ENCODE results near the gene RGS3.
A peak's percentile ranks its signal among the peaks of the same experiment; 100 is the strongest.

The RGS3 gene

DNA sequence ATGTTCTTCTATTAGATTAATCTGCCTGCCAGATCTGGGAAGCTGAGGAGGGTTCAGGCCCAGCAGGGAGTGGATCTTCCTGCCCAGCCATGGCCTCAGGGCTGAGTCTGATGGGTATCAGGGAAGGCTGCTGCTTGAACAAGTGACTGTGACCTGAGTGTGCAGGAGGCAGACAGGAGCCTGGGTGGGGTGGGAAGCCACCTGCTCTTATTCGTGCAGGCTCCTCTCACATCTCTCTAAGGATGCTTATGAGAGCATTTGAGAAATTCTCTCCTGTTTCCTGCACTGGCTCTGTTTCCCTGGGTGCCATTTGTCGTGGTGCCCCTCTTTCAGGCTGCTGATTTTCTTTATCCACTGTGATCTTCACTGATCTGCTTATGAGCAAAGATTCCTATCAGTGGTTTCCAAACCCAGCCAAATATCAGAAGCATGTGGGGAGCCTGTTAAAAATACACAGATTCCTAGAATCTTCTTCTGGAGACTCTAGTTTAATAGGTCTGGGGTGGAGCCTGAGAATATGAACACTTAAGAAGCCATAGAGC, 2.1 kb downstream of the RGS3 start:
- TF ChIP-seq, protein P1, sequence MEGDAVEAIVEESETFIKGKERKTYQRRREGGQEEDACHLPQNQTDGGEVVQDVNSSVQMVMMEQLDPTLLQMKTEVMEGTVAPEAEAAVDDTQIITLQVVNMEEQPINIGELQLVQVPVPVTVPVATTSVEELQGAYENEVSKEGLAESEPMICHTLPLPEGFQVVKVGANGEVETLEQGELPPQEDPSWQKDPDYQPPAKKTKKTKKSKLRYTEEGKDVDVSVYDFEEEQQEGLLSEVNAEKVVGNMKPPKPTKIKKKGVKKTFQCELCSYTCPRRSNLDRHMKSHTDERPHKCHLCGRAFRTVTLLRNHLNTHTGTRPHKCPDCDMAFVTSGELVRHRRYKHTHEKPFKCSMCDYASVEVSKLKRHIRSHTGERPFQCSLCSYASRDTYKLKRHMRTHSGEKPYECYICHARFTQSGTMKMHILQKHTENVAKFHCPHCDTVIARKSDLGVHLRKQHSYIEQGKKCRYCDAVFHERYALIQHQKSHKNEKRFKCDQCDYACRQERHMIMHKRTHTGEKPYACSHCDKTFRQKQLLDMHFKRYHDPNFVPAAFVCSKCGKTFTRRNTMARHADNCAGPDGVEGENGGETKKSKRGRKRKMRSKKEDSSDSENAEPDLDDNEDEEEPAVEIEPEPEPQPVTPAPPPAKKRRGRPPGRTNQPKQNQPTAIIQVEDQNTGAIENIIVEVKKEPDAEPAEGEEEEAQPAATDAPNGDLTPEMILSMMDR (conservative IDR thresholded peaks at IDR 0.05; ENCODE audit: low read length), result no peak
- no peak overlapping the region for H3K4me3 ChIP-seq (ENCODE audit: low read length)
- no peak for DNase-seq (ENCODE audit: low read depth)

DNA sequence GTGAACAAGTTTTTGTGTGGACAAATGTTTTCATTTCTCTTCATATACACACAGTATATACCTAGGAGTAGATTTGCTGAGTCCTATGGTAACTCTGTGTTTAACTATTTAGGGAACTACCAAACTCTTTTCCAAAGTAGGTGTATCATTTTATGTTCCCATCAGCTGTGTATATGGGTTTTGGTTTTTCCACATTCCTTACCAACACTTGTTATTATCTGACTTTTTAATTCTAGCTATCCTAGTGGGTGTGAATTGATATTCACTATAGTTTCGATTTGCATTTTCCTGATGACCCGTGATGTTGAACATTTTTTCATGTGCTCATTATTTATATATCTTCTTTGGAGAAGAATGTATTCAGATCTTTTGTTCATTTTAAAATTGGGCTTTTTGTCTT, 3.7 kb downstream of the RGS3 start:
- no peak overlapping the region for H3K4me3 ChIP-seq (ENCODE audit: low read length)
- DNase-seq (ENCODE audit: low read depth), result no peak
- TF ChIP-seq, protein P1 (conservative IDR thresholded peaks at IDR 0.05; ENCODE audit: low read length), result no peak

DNA sequence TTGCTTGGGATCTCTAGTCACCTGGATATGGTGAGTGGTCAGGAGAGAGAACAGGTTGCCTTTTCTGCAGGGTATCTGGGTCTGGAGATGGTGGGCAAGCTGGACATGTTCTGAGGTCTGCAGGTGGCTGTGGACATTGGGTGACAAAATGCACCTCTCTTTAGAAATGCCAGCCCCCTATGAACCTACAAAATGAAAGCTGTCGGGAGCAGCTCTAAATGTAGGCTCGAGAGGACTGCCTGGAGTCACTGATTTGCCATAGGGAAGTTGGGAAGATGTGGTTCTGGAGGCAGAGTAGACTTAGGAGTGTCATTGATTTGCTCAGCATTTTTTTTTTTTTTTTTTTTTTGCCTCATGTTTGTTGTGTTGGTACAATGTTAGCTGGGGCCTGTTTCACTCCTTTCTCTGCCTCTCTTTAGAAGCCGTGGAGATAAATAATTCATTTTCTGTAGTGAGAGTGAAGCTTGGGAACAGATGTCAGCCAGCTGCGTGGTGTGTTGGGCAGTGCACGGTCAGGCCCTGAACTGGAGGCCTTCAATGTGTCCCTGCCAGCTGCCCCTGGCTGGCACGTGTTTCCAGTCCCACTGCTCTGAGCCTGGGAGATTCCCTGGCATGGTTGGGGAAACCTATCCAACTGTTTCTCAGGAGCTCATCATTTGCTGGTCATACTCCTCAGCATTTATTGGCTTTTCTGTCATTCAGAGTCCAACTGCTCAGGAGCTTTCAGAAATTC, 5.4 kb downstream of the RGS3 start:
- TF ChIP-seq, protein P1 (conservative IDR thresholded peaks at IDR 0.05; ENCODE audit: low read length), result no peak
- H3K4me3 ChIP-seq (ENCODE audit: low read length), result no peak overlapping the region
- peak; percentile 53 for DNase-seq (ENCODE audit: low read depth)

DNA sequence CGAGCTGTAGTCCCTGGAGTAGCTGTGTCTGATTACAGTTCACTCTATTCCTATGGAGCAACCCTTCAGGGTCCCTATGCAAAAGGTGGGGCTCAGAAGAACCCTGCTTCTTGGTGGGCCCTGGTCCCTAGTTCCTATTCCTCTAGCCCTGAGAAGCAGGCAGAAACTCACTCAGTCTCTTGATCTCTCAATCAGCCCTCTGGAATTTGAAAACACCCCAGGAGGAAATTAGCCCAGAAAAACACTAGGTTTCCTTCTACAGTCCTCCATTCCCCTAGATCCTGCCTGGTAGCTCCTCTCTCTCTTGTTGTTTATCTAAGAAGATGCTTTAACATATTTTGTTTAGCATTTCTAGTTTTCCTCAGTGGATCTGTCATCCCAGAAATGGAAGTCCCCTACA, 7.6 kb downstream of the RGS3 start:
- H3K4me3 ChIP-seq (ENCODE audit: low read length), result no peak overlapping the region
- TF ChIP-seq, protein P1 (conservative IDR thresholded peaks at IDR 0.05; ENCODE audit: low read length), result no peak
- DNase-seq (ENCODE audit: low read depth), result no peak

DNA sequence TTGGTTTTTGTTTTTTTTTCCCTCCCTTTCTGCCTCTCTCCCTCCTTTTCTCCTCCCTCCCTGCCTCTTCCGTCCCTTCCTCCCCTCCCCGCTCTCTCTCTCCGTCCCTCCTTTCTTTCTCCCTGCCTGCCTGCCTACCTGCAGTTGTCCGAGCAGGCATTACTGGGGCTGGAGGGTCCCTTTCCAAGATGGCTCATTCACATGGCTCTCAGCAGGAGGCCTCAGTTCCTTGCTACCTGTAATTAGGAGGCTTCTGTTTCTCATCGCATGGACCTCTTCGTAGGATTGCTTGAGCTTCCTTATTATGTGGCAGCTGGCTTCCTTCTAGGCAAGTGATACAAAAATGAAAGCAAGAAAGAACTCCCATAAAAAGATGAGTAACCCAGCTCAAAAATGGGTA, 8.0 kb downstream of the RGS3 start:
- TF ChIP-seq, protein P1 (conservative IDR thresholded peaks at IDR 0.05; ENCODE audit: low read length), result no peak
- no peak overlapping the region for H3K4me3 ChIP-seq (ENCODE audit: low read length)
- no peak for DNase-seq (ENCODE audit: low read depth)

DNA sequence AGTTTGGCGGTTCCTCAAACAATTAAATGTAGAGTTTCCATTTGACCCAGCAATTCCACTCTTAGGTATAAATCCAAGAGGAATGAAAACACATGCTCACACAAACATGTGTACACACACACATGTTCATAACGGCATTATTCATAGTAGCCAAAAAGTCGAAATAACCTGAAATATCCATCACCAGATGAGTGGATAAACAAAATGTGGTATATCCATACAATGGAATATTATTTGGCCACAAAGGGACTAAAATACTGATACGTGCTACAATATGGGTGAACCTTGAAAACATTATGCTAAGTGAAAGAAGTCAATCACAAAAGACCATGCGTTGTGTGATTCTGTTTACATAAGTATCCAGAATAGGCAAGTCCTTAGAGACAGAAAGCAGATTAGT, 8.7 kb downstream of the RGS3 start:
- TF ChIP-seq, protein P1 (conservative IDR thresholded peaks at IDR 0.05; ENCODE audit: low read length), result no peak
- H3K4me3 ChIP-seq (ENCODE audit: low read length), result no peak overlapping the region
- DNase-seq (ENCODE audit: low read depth), result no peak

DNA sequence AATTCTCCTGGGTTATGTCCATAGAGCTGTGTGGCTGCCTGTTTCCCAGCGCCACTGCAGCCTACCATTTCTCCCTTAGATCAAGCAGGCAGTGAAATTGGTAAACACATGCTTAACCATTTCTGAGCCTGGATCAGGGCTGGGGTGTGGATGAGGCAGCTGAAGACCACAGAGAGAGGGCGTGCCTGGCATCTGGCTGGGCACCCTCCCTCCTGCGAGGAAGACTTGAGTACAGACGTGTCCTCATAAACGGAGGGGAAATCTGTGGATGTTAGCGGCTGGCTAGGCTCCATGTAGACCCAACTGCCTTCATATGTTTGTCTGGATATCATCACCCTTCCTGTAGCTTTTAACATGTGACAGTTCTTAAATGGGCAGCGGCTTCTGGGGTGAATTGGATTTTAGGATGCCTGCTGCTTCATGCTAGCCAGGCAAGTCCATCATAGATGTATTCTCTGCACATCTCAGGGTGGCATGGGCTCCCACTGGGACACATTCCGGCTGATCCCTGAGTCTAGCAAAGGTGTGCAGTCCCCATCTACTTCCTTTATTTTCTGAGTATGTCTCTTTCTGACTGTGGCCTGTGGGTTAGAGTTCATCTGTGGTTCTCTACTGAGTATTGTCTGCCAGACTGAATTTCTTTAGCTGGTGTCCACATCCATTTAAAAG, 11.0 kb downstream of the RGS3 start:
- DNase-seq (ENCODE audit: low read depth), result no peak
- TF ChIP-seq, protein P1 (conservative IDR thresholded peaks at IDR 0.05; ENCODE audit: low read length), result no peak
- no peak overlapping the region for H3K4me3 ChIP-seq (ENCODE audit: low read length)
